H1 (cell line): ENCODE results near the gene MMS22L. TPM values are rescaled to one million over a fixed set of nuclear protein-coding genes. Genes with fewer than 3 reads are reported as not detected.
"Not testable (repeated sequence)": the region's sequence is repeated elsewhere in the genome, so short reads cannot be mapped to it uniquely, and the experiment has no call there.

Source experiments
- CTCF ChIA-PET: fragments of 300-600 bp; sonication (Branson Sonifier 250); formaldehyde crosslinking; loops from one replicate; lab custom pipeline; 2021; ENCODE audit not compliant: partially characterized antibody; lab: Charles Lee
- POLR2A ChIA-PET: fragments of 300-600 bp; sonication (Branson Sonifier 250); formaldehyde crosslinking; loops from one replicate; lab custom pipeline; 2021; ENCODE audit warnings: inconsistent platforms; ENCODE audit not compliant: partially characterized antibody; lab: Charles Lee
- DNase-seq, 2 experiments: peaks; one replicate each; pipeline versions ENCODE4 v3.0.0 to v3.0.0-alpha.2; 2010 to 2022; ENCODE audit warnings: low spot score in 2 of 2, low read depth in 1 of 2, mixed read lengths in 1 of 2
- FAIRE-seq: peaks from 2 replicates; lab custom pipeline; 2011; peaks lifted over from hg19 to GRCh38; lab: Jason Lieb, UNC
- H2AFZ ChIP-seq: 2 replicates; pipeline ENCODE4 v1.8.1; 2012; ENCODE audit warnings: low read length, inconsistent platforms
- H2AK5ac ChIP-seq: 2 replicates; pipeline ENCODE4 v1.6.1; 2013; ENCODE audit warnings: low read depth, low read length
- H2BK120ac ChIP-seq: replicated peaks from 2 replicates; pipeline ENCODE3; 2013; ENCODE audit warnings: low read depth, low read length, inconsistent platforms
- H2BK12ac ChIP-seq: 2 replicates; pipeline ENCODE4 v1.6.1; 2013; ENCODE audit warnings: low read depth, low read length
- H2BK15ac ChIP-seq: 2 replicates; pipeline ENCODE4 v1.6.1; 2013; ENCODE audit warnings: low read length
- H2BK20ac ChIP-seq: 2 replicates; pipeline ENCODE4 v1.6.1; 2013; ENCODE audit warnings: low read length
- H2BK5ac ChIP-seq: 2 replicates; pipeline ENCODE4 v1.6.1; 2013; ENCODE audit warnings: low read depth, low read length
- H3K14ac ChIP-seq: 2 replicates; pipeline ENCODE4 v1.6.1; 2013; ENCODE audit warnings: inconsistent platforms; ENCODE audit not compliant: insufficient read length
- H3K18ac ChIP-seq: 2 replicates; pipeline ENCODE4 v1.6.1; 2013; ENCODE audit warnings: low read length; ENCODE audit errors: extremely low read depth
- H3K23ac ChIP-seq: 2 replicates; pipeline ENCODE4 v1.6.1; 2013; ENCODE audit warnings: inconsistent platforms; ENCODE audit not compliant: insufficient read length
- H3K23me2 ChIP-seq: 2 replicates; pipeline ENCODE4 v1.6.1; 2013; ENCODE audit warnings: low read depth, low read length
- H3K27ac ChIP-seq: 2 replicates; pipeline ENCODE4 v1.6.1; 2011; ENCODE audit warnings: low read depth, low read length, inconsistent platforms
- H3K27me3 ChIP-seq, 4 experiments: replicated peaks in 1 of 4; 1 replicate in 1 of 4; 2 replicates in 3 of 4; pipeline versions ENCODE4 v1.6.1 to v1.8.1; 2011 to 2013; ENCODE audit warnings: low read length in 3 of 4, mild to moderate bottlenecking in 3 of 4, inconsistent platforms in 2 of 4, mixed read lengths in 2 of 4, moderate library complexity in 1 of 4; ENCODE audit not compliant: control insufficient read depth in 3 of 4, insufficient read depth in 3 of 4; ENCODE audit errors: extremely low read depth in 1 of 4
- H3K36me3 ChIP-seq, 4 experiments: 2 replicates each; pipeline versions ENCODE4 v1.6.1 to v1.8.1; 2011 to 2013; ENCODE audit warnings: mild to moderate bottlenecking in 4 of 4, low read length in 3 of 4, moderate library complexity in 2 of 4, control low read depth in 1 of 4, inconsistent platforms in 1 of 4; ENCODE audit not compliant: insufficient read depth in 4 of 4, control insufficient read depth in 2 of 4
- H3K4ac ChIP-seq: replicated peaks from 2 replicates; pipeline ENCODE3; 2013; ENCODE audit warnings: low read length, low read depth, mixed read lengths, inconsistent platforms; ENCODE audit not compliant: insufficient read length
- H3K4me1 ChIP-seq, 4 experiments: replicated peaks in 1 of 4; 1 replicate in 1 of 4; 2 replicates in 3 of 4; pipeline versions ENCODE4 v1.6.1 to v1.8.1; 2011 to 2013; ENCODE audit warnings: low read length in 3 of 4, inconsistent platforms in 2 of 4, mixed read lengths in 1 of 4; ENCODE audit not compliant: insufficient read depth in 4 of 4, control insufficient read depth in 3 of 4
- H3K4me2 ChIP-seq, 2 experiments: 2 replicates each; pipeline versions ENCODE4 v1.6.1 to v1.8.1; 2011 to 2013; ENCODE audit warnings: low read depth in 2 of 2, low read length in 2 of 2, control low read depth in 1 of 2, inconsistent platforms in 1 of 2, mild to moderate bottlenecking in 1 of 2; ENCODE audit not compliant: insufficient read depth in 1 of 2
- H3K4me3 ChIP-seq, 4 experiments: fragments of 200-600, 300-600 bp in 1 of 4; sonication (generic), shearing (Covaris generic), sonication (Bioruptor Twin) in 1 of 4; 2 replicates each; pipeline versions ENCODE4 v1.5.1 to v1.8.1; 2011 to 2016; ENCODE audit warnings: low read length in 4 of 4, low read depth in 3 of 4, control low read depth in 2 of 4, inconsistent platforms in 2 of 4, mild to moderate bottlenecking in 2 of 4, mixed read lengths in 1 of 4, moderate library complexity in 1 of 4; ENCODE audit not compliant: insufficient read depth in 2 of 4; ENCODE audit errors: extremely low read depth in 1 of 4
- H3K56ac ChIP-seq: replicated peaks from 2 replicates; pipeline ENCODE3; 2013; ENCODE audit warnings: low read depth, mild to moderate bottlenecking, mixed read lengths, low read length, inconsistent platforms; ENCODE audit not compliant: insufficient read length
- H3K79me1 ChIP-seq: 2 replicates; pipeline ENCODE4 v1.6.1; 2013; ENCODE audit warnings: low read depth, low read length, control low read depth
- H3K79me2 ChIP-seq, 2 experiments: 2 replicates each; pipeline versions ENCODE4 v1.6.1 to v1.8.1; 2012 to 2013; ENCODE audit warnings: low read length in 2 of 2, mild to moderate bottlenecking in 2 of 2, inconsistent platforms in 1 of 2; ENCODE audit not compliant: insufficient read depth in 2 of 2, control insufficient read depth in 1 of 2
- H3K9ac ChIP-seq, 4 experiments: replicated peaks in 1 of 4; 1 replicate in 1 of 4; 2 replicates in 3 of 4; pipeline versions ENCODE4 v1.6.1 to v1.8.1; 2011 to 2013; ENCODE audit warnings: low read depth in 3 of 4, low read length in 3 of 4, control low read depth in 2 of 4, mild to moderate bottlenecking in 2 of 4, moderate library complexity in 2 of 4, inconsistent platforms in 1 of 4; ENCODE audit errors: extremely low read depth in 1 of 4
- H3K9me3 ChIP-seq, 2 experiments: 2 replicates each; pipeline versions ENCODE4 v1.6.1 to v1.8.1; 2012 to 2013; ENCODE audit warnings: mild to moderate bottlenecking in 2 of 2, moderate library complexity in 2 of 2, control low read depth in 1 of 2, inconsistent platforms in 1 of 2, low read depth in 1 of 2, low read length in 1 of 2, mixed read lengths in 1 of 2; ENCODE audit not compliant: insufficient read depth in 2 of 2
- H4K20me1 ChIP-seq, 2 experiments: replicated peaks in 1 of 2; 2 replicates each; pipeline versions ENCODE3 to v1.8.1; 2011 to 2013; ENCODE audit warnings: inconsistent platforms in 2 of 2, low read length in 2 of 2, mild to moderate bottlenecking in 1 of 2; ENCODE audit not compliant: insufficient read depth in 2 of 2, control insufficient read depth in 1 of 2
- H4K5ac ChIP-seq: 2 replicates; pipeline ENCODE4 v1.6.1; 2013; ENCODE audit warnings: low read length, low read depth, mixed read lengths, inconsistent platforms; ENCODE audit not compliant: insufficient read length
- H4K8ac ChIP-seq: 2 replicates; pipeline ENCODE4 v1.8.0; 2013; ENCODE audit warnings: mild to moderate bottlenecking, moderate library complexity, low read length, inconsistent platforms; ENCODE audit not compliant: insufficient read depth; ENCODE audit errors: extremely low read depth
- H4K91ac ChIP-seq: replicated peaks from 2 replicates; pipeline ENCODE3; 2013; ENCODE audit warnings: low read length, mixed read lengths, inconsistent platforms; ENCODE audit not compliant: insufficient read length
- CTCF ChIP-seq, 3 experiments: IDR thresholded peaks; 1 replicate in 2 of 3; 2 replicates in 1 of 3; pipeline versions ENCODE4 v1.5.1 to v1.6.1; 2011; ENCODE audit warnings: low read length in 3 of 3, mild to moderate bottlenecking in 3 of 3, inconsistent platforms in 2 of 3, low read depth in 1 of 3, moderate library complexity in 1 of 3; ENCODE audit not compliant: insufficient read depth in 1 of 3; ENCODE audit errors: control extremely low read depth in 1 of 3
- WGBS, 2 experiments: shearing (Covaris generic) in 1 of 2; methylation state at CpG; one replicate each; pipeline versions ENCODE4 v1.1.6 to v1.1.7; 2013 to 2015; ENCODE audit warnings: low lambda C conversion rate in 2 of 2, mixed read lengths in 2 of 2, inconsistent platforms in 1 of 2, low coverage in 1 of 2, missing lambda C conversion rate in 1 of 2; ENCODE audit not compliant: insufficient replicate concordance in 2 of 2, insufficient coverage in 1 of 2, insufficient read length in 1 of 2; ENCODE audit errors: extremely low coverage in 1 of 2, missing lambda C conversion rate in 1 of 2; 5-methylcytosine and 5-hydroxymethylcytosine counted together
- polyA plus RNA-seq, 7 experiments: library from polyadenylated mRNA; depleted of rRNA in 3 of 7; stranded (reverse) in 5 of 7; unstranded in 2 of 7; fragments of >200 nt in 5 of 7; fragments of 200-250 nt in 2 of 7; gene quantifications; 1 replicate in 5 of 7; 2 replicates in 1 of 7; 4 replicates in 1 of 7; pipeline versions ENCODE4 v1.2.1 to v1.2.3, GENCODE V29; 2011 to 2013; ENCODE audit warnings: missing spikeins in 2 of 7, mixed read lengths in 2 of 7
- total RNA-seq: library from RNA; stranded (reverse); fragmentation: NEBNext Ultra II Directional; extraction: Animal tissue kit (Norgen Biotek cat#: 25700); gene quantifications from 2 replicates; pipeline ENCODE4 v1.2.1, GENCODE V29; 2021

Gene MMS22L
- total and polyA plus RNA-seq, 2 of the 8 experiments (the other 6 are each of a cell fraction or from before 2014, with no cell fraction given): 11.1 to 32.6 TPM

- no peak for TF ChIP-seq CTCF (IDR thresholded peaks at IDR 0.05; ENCODE audit: control extremely low read depth in 1 of 3, insufficient read depth in 1 of 3, low read depth in 1 of 3, low read length in 3 of 3)
Measured at GRCh38 chr6:97160280-97160679, 122.7 kb downstream of the MMS22L start (continued).

GRCh38 chr6:97155447-97155846 is 127.6 kb downstream of the MMS22L start:
- H2BK12ac ChIP-seq, H2BK15ac ChIP-seq, FAIRE-seq, H2BK20ac ChIP-seq, POLR2A ChIA-PET, H2BK120ac ChIP-seq, H3K79me1 ChIP-seq, H3K4ac ChIP-seq, DNase-seq, H4K20me1 ChIP-seq, H3K14ac ChIP-seq, H4K8ac ChIP-seq, H4K91ac ChIP-seq, H3K27me3 ChIP-seq, H3K9me3 ChIP-seq, H3K27ac ChIP-seq, H3K4me3 ChIP-seq, H3K79me2 ChIP-seq, H4K5ac ChIP-seq, H2AFZ ChIP-seq, H2AK5ac ChIP-seq, H3K56ac ChIP-seq, H3K4me1 ChIP-seq, H3K9ac ChIP-seq, H3K23me2 ChIP-seq, H2BK5ac ChIP-seq, H3K4me2 ChIP-seq, H3K23ac ChIP-seq, H3K18ac ChIP-seq: not testable (repeated sequence)
- 94% methylated on average over 4 of the region's 5 CpGs; no CpG with 5 or more reads in 1 of the 2 experiments for WGBS, 2 experiments
- CTCF ChIA-PET: interaction anchor here (0.8 kb wide), 1 partner anchor 285 kb away, joined by 4 read pairs; no protein-coding TSS in a partner anchor
- H3K36me3 ChIP-seq: peaks cover 0 to 36% (median 6%) of the 10 kb centered on the region in 4 experiments; a peak in 5 of 8 replicates
